NCI-H2196 (cell line): Measurements from ENCODE around the gene LAIR2.

Experiments used
- DNase-seq: peaks from one replicate; lab custom pipeline; 2025; ENCODE audit not compliant: unreplicated experiment; lab: John Stamatoyannopoulos, UW

LAIR2 gene

DNA sequence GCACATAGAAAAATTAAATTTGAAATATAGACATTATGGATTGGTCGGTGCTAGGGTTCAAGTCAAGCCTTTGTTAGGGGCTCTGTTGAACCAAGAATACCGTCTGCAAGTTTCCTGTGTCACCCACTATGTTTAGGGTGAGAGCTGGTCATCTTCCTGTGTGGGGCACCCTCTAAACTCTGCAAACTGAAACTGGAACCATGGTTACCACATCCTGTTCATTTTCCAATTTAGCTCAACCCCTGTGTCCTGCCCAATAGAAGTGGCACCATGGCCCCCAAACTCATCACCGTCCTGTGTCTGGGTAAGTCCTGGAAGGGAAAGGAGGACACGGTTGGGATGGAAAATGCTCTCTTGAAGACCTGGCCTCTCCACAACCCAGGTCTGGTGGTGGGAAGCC, 29.9 kb downstream of the LAIR2 start:
- DNase-seq: no peak

DNA sequence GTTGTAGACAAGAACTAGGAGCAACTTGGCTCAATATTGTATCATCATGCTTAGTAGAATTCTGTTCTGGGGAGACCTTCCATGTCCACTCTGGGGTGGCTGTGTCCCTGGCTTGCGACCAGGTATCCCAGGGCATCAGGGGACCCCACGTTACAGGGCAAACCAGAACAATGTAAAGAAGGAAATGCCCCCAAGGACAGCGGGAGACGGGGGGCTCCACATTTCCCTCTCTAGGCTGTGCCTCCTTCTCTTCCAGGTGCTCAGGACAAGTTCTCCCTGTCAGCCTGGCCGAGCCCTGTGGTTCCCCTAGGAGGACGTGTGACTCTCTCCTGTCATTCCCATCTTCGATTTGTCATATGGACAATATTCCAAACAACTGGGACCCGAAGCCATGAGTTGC, 30.8 kb downstream of the LAIR2 start:
- no peak for DNase-seq

DNA sequence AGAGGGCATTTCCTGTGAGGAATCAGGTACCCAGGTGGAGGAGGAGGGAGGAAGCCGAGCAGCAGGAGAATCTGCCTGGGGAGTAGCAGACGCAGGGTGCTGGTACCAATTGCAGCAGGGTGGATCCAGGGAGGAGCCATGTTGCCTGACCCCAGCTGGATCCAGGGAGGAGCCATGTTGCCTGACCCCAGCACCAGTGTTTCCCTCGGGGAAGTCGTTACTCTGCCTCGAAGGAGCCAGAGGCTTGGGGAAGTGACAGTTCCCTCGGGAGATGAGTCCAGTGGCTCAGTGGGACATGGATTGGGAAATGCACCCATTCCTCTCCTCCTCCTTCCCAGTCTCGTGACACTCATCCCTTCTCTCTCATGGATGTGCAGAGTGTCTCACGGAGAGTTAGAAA, 31.5 kb downstream of the LAIR2 start:
- DNase-seq: no peak

DNA sequence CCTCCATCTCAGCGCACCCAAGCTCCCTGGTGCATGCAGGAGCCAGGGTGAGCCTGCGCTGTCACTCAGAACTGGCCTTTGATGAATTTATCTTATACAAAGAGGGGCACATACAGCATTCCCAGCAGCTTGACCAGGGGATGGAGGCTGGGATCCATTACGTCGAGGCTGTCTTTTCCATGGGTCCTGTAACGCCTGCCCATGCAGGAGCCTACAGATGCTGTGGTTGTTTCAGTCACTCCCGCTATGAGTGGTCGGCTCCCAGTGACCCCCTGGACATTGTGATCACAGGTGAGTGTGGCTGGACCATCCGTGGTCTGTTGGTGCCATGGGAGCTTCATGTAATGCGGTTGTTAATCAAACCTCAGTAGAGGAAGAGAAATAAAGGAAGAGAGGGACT, 33.0 kb downstream of the LAIR2 start:
- no peak for DNase-seq

DNA sequence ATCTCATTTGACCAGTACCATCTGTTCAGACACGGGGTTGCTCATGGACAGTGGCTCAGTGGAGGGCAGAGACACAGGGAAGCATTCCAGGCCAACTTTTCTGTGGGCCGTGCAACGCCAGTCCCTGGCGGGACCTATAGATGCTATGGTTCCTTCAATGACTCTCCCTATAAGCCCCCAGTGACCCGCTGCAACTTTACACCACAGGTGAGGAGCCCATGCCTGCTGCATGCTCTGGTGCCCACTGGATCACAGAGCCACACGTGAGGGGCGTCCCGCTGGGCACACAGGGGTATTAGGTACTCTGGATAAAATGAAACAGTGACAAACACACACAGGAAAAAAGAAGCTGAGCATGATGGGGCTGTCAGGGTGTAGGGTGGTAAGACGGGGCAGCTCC, 34.3 kb downstream of the LAIR2 start:
- no peak for DNase-seq

DNA sequence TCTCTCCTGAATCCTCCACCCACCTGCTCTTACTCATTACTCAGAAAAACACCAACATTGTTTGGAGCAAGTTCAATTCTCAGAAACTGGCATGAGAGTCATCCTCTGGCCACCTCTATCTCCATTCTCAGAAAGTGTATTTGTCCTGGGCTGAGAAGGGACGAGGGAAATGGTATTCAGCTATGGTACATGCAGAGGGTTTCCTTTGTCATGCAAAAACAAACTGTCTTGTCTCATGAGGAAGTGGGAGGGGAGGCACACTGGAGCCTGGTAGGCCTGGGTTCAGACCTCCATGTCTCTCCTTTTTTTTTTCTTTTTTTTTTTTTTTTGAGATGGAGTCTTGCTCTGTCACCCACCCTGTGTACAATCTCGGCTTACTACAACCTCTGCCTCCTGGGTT, 39.1 kb downstream of the LAIR2 start:
- DNase-seq: no peak

DNA sequence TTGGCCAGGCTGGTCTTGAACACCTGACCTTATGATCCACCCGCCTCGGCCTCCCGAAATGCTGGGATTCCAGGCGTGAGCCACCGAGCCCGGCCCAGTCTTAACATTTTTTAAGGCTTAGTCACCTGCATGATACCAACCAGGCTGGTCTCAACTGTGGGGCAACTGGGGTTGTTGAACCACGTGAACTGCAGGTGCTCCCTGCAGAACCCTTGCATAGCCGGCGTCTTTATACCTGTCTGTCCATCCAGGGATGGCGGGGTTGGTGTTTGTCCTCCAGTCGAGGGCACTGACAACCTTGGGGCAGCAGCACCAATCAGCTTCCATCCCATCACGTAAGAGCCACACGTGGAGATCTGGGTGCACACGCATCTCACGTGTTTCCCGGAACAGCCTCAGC, 46.2 kb downstream of the LAIR2 start:
- DNase-seq: no peak

DNA sequence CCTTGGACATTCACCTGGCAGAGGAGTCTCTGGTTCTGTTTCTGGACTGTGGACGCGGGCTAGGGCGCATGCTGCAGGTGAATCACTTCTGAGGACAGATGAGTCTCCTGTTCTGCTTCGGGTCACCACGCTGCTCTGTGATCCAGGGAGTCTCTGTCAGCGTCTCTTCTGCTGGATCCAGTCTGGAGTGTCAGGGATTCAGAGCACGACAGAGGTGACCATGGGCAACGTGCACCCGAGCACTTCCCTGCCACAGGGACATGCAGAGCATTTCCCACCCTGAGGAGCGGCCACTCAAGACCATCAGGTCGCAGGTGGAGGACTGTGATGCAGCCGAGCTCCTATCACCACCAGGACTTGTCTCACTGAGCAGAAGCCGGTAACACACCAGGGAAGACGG, 46.6 kb downstream of the LAIR2 start:
- no peak for DNase-seq

DNA sequence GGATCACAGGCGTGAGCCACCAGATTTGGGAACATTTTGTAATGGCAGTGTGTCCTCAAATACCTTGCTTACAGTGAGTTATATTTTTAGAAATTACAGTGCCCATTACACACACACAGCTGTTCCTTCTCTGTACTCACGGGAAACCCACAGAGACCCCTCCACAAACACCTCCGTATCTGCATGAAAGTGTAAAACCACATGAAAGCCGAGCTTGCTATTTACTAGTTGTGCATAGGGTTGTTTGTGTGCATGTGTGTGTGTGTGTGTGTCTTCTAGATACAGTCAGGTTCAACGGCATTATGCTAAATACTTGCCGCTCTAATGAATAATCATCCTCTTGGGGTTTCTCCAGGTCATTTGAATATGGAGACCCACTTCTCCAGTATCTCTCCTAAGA, 48.7 kb downstream of the LAIR2 start:
- DNase-seq: no peak

DNA sequence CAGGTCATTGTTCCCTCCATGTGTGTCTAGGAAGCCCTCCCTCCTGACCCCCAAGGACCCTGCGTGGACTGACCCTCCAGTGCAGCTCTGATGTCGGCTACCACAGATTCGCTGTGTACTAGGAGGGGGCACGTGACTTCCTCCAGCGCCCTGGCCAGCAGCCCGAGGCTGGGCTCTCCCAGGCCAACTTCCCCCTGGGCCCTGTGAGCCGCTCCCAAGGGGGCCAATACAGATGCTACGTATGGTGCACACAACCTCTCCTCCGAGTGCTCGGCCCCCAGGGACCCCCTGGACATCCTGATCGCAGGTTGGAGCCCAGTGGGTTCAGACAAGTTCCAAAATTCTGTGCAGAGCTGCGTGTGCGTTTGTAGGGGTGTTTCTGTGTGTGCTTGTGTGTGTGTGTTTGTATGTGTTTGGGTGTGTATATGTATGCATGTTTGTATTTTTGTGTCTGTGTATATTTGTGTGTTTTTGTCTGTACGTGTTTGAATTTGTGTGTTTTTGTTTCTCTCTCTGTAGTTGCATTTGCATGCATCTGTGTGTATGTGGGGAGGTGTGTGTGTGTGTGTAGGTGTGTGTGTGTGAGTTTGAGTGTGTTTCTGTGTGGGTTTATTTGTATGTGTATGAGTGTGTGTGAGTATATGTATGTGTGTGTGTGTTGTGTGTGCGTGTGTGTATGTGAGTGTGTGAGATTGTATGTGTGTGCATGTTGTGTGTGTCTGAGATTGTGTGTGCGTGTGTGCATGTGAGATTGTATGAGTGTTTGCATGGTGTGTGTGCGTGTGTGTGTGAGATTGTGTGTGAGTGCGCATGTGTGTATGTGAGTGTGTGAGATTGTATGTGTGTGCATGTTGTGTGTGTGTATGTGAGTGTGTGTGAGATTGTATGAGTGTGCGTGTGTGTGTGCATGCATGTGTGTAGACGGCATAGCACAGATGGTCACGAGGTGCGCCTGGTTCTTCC, 49.6 kb downstream of the LAIR2 start:
- no peak for DNase-seq

DNA sequence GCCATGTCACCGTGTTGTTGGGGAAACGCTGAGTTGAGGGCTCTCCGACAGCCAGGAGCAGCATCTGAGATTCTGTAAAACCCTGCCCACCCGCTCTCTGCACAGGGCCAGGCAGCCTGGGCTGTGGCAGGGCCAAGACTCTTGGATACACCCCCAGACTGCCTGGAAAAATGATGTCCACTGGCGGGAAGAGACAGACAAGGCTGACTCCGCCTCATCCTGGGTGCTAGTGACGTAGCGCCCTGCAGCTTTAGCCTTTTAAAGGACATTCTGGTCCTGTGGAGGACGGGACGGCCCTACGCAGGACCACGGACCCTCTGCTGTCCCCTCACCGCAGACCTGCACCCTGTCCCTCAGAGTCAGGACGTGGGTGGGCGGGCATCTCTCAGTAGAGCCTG, 50.3 kb downstream of the LAIR2 start:
- no peak for DNase-seq

DNA sequence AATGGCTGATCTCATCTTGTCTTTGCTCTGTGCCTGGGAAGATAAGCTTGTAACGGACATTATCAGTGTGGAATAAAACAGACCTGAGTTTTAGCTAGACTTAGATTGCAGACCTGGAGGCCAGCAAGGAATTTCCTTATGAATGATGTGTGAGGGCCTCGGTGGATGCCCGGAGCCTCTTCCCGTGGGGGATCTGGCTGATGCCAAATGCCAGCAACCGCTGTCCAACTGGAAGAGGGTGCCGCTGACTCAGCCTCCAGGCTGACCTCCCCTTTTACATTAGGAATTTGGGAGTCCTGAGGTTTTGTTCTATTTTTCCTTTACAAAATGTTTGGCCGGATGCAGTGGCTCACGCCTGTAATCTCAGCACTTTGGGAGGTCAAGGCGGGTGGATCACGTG, 51.4 kb downstream of the LAIR2 start:
- no peak for DNase-seq

DNA sequence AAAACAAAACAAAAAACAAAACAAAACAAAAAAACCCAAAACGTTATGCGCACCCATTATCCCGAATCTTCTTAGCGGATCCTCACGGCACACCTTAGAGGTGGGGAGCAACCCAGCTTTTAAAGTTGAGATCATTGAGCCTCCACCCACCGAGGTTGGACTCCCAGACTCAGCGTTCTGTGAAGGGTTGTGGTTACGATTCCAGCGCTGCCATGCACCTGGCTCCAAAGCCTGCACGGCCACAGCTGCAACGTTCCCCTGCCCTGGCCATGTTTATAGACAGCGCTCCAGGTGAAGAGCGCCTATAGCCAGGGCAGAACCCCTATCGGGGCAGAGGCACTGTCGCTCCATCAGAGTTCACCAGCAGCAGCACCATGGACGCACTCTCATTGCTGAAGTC, 52.3 kb downstream of the LAIR2 start:
- no peak for DNase-seq

DNA sequence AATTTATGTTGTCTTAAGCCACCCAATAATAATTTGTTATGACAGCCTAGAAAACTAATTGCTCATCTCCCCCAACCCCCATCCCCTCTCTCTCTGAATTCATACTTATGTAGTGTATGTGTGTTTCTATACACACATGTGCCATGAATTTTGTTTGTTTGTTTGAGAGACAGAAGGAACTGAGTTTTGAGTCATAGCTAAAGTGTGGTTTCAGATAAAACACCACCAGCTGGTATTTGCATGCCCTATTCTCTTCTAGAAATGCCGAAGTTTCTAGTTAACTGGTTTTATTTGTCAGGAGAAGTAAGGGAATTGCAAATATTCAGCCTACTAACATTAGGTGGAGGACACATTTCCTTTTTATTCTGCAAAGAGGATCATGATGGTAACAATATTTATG, 53.6 kb downstream of the LAIR2 start:
- DNase-seq: no peak

DNA sequence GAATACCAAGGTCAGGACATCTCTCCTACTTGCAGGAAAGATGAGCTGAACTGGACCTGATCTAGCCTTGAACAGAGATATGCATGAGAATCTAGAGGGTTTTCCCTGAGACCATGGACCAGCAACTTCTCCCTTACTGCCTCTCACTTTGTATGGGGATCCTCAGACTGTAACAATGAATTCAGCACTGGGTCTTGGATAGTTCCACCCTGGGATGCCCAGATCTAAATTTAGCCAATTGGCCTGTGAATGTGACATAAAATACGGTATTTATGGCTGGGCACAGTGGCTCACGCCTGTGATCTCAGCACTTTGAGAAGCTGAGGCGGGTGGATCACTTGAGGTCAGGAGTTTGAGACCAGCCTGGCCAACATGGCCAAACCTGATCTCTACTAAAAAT, 55.7 kb downstream of the LAIR2 start:
- DNase-seq: no peak
